Measurements from ENCODE around the gene RAB4A. TPM values are rescaled to one million over a fixed set of nuclear protein-coding genes. Genes with fewer than 3 reads are reported as not detected.

The RAB4A gene
- total RNA-seq, 4 donors from 2014 or later: 44.9 to 73.6 (median 60.2) TPM

DNA sequence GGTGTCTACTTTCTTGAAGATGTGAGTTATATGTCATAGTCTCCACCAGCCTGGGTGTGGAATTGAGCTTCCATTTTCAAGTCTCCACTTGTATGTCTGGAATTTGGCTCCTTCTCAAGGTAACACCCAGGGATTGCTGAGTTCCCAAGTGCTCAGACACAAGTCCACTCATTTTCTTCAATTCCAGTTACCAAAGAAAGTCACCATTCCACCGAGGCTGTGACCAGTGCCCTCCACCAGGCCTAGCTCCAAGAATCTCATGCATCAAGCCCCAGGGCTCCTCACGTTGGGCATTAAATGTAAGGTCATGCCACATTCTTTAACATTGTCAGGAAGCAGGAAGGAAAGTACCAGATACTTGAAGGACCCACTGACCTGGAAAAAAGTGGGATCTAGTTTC lies 2.4 kb upstream of the RAB4A start:
- peak; percentile 63 to 65 for DNase-seq
- 16 to 21% methylated on average over 2 of the region's 2 CpGs for WGBS, 2 donors
- intact Hi-C loops (cut with DNase I): no loop called here
- Histone ChIP-seq H3K36me3 (no peaks in the 10 kb centered on the region), H3K4me3 (replicated peaks in 1 of 3) (no peak overlapping the region), H3K27ac (peak overlapping the region; percentile 82 to 87 (median 83)), H3K27me3 (no peaks in the 10 kb centered on the region), H3K4me1 (peaks cover 37 to 47% of the 10 kb centered on the region in 2 donors), H3K9me3 (no peaks in the 10 kb centered on the region)
- TF ChIP-seq CTCF (IDR thresholded peaks at IDR 0.05) (no peak), POLR2A (IDR thresholded peaks at IDR 0.05) (peak in 1 of 2 donors; percentile 23)

GRCh38 chr1:229271448-229272159 lies 693 bp downstream of the RAB4A start:
- H3K27ac ChIP-seq: peak overlapping the region; percentile 82 to 87 (median 83)
- TF ChIP-seq POLR2A (IDR thresholded peaks at IDR 0.05): no peak
- peak in 1 of 6 experiments; percentile 13 for TF ChIP-seq CTCF (IDR thresholded peaks at IDR 0.05)
- no peak for DNase-seq
- no peaks in the 10 kb centered on the region for H3K36me3 ChIP-seq
- H3K27me3 ChIP-seq: no peaks in the 10 kb centered on the region
- WGBS, 2 donors: 1 to 2% methylated on average over 21 to 25 of the region's 32 CpGs
- H3K4me3 ChIP-seq (replicated peaks in 1 of 3): peak overlapping the region; percentile 2 to 58 (median 57)
- no peaks in the 10 kb centered on the region for H3K9me3 ChIP-seq
- intact Hi-C loops (cut with DNase I): loop anchor here (10.0 kb wide), 1 partner anchor 63 kb away; no protein-coding TSS in a partner anchor
- peaks cover 46 to 58% of the 10 kb centered on the region in 2 donors for H3K4me1 ChIP-seq

- Histone ChIP-seq H3K36me3 (no peaks in the 10 kb centered on the region), H3K4me1 (peaks cover 45 to 58% of the 10 kb centered on the region in 2 donors), H3K27me3 (no peaks in the 10 kb centered on the region), H3K4me3 (replicated peaks in 1 of 3) (peak overlapping the region in 2 of 3 donors; percentile 2 to 58), H3K9me3 (no peaks in the 10 kb centered on the region), H3K27ac (peak overlapping the region in 2 of 3 donors; percentile 82 to 83)
- intact Hi-C loops (cut with DNase I): loop anchor here (10.0 kb wide), 1 partner anchor 62 kb away; no protein-coding TSS in a partner anchor
- 49 to 52% methylated on average over 11 of the region's 11 CpGs for WGBS, 2 donors
- TF ChIP-seq CTCF (IDR thresholded peaks at IDR 0.05) (no peak), POLR2A (IDR thresholded peaks at IDR 0.05) (no peak)
- no peak for DNase-seq
Measured at GRCh38 chr1:229272164-229273158, 1.6 kb downstream of the RAB4A start.

DNA sequence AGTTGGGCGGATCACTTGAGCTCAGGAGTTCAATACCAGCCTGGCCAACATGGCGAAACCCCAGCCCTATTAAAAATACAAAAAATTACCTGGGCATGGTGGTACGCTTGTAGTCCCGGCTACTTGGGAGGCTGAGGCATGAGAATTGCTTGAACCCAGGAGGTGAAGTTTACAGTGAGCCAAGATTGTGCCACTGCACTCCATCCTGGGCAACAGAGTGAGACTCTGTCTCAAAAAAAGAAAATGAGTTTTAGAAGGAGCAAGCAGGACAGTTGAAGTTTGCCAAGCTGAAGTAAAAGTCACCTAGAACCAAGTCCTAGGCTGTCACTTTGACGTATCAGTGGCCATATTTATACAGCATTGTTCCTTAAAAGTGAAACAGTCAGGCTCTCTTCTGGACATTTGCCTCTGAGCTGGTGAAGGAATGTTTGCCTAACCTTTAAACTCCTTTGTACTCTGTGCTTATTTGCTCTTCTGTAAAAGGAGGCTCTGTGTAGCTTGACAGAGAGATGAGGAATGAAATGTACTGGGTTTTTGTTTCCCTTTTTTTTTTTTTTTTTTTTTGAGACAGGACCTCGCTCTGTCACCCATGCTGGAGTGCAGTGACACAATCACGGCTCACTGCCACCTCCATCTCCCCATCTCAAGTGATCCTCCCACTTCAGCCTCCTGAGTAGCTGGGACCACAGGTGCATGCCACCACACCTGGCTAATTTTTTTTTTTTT lies 2.8 kb downstream of the RAB4A start:
- no peaks in the 10 kb centered on the region for H3K36me3 ChIP-seq
- no peak for DNase-seq
- no peaks in the 10 kb centered on the region for H3K9me3 ChIP-seq
- intact Hi-C loops (cut with DNase I): loop anchor here (10.0 kb wide), 1 partner anchor 61 kb away; no protein-coding TSS in a partner anchor
- no peak overlapping the region for H3K4me3 ChIP-seq (replicated peaks in 1 of 3)
- H3K4me1 ChIP-seq: peaks cover 37 to 51% of the 10 kb centered on the region in 2 donors
- H3K27ac ChIP-seq: peak overlapping the region in 1 of 3 donors; percentile 28
- WGBS, 2 donors: 91 to 93% methylated on average over 7 of the region's 7 CpGs
- no peak for TF ChIP-seq POLR2A (IDR thresholded peaks at IDR 0.05)
- H3K27me3 ChIP-seq: no peaks in the 10 kb centered on the region

DNA sequence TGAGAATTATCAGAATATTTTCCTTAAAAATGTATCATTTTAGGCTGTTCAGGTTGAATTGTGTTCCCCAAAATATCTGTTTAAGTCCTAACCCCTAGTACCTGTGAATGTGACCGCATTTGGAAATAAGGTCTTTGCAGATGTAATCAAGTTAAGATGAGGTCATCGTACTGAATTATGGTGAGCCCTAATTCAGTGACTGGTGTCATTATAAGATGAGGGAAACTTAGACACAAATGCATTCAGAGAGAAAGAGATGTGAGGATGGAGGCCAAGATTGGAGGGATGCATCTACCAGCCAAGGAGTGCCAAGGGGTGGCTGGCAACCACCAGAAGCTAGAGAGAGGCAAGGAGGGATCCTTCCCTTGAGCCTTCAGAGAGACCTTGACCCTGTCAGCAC lies 4.1 kb downstream of the RAB4A start:
- no peak overlapping the region for H3K4me3 ChIP-seq (replicated peaks in 1 of 3)
- 94 to 97% methylated on average over 2 of the region's 2 CpGs for WGBS, 2 donors
- no peak overlapping the region for H3K27ac ChIP-seq
- no peak for DNase-seq
- TF ChIP-seq POLR2A (IDR thresholded peaks at IDR 0.05) (no peak), CTCF (IDR thresholded peaks at IDR 0.05) (no peak)
- H3K27me3 ChIP-seq: no peaks in the 10 kb centered on the region
- H3K36me3 ChIP-seq: no peaks in the 10 kb centered on the region
- peaks cover 29 to 38% of the 10 kb centered on the region in 2 donors for H3K4me1 ChIP-seq
- H3K9me3 ChIP-seq: no peaks in the 10 kb centered on the region
- intact Hi-C loops (cut with DNase I): loop anchor here (10.0 kb wide), 1 partner anchor 60 kb away; no protein-coding TSS in a partner anchor

Data from thyroid gland (tissue), 4 donors.